Head of caudate nucleus (tissue), 42 donors: ENCODE data around the gene CDK5RAP2.
"Not testable (repeated sequence)": the region's sequence is repeated elsewhere in the genome, so short reads cannot be mapped to it uniquely, and the experiment has no call there.

Experiments
- DNase-seq, 42 donors: peaks; one replicate each; pipeline versions ENCODE4 v3.0.0 to v3.0.0-alpha.2; 2020 to 2021; ENCODE audit warnings: mixed read lengths in 7 of 42
- intact Hi-C: fragments of 100-400 bp; cut with DNase I; formaldehyde crosslinking; loops from one replicate; pipeline ENCODE4 v1.15.0; 2022

CDK5RAP2 gene

GRCh38 chr9:120556775-120557174, 23.2 kb downstream of the CDK5RAP2 start:
- intact Hi-C loops: no loop called here
- DNase-seq: no peak

GRCh38 chr9:120555839-120556238, 24.1 kb downstream of the CDK5RAP2 start:
- no peak for DNase-seq
- intact Hi-C loops: no loop called here

GRCh38 chr9:120552210-120552704, 27.7 kb downstream of the CDK5RAP2 start:
- DNase-seq, intact Hi-C loops: not testable (repeated sequence)

- intact Hi-C loops: no loop called here
- peak in 1 of 42 donors; percentile 2 for DNase-seq
These were observed 34.0 kb downstream of the CDK5RAP2 start for GRCh38 chr9:120545701-120546550.

GRCh38 chr9:120544441-120544840, 35.5 kb downstream of the CDK5RAP2 start:
- intact Hi-C loops: no loop called here
- DNase-seq: no peak

GRCh38 chr9:120542701-120543490, 37.1 kb downstream of the CDK5RAP2 start:
- DNase-seq: no peak
- intact Hi-C loops: no loop called here

- intact Hi-C loops: no loop called here
- DNase-seq: no peak
These were observed 38.0 kb downstream of the CDK5RAP2 start for GRCh38 chr9:120541921-120542320.

- intact Hi-C loops: no loop called here
These were observed 40.0 kb downstream of the CDK5RAP2 start for GRCh38 chr9:120539951-120540350.

GRCh38 chr9:120538339-120538738, 41.6 kb downstream of the CDK5RAP2 start:
- intact Hi-C loops: no loop called here
- peak in 1 of 42 donors; percentile 59 for DNase-seq

More at GRCh38 chr9:120539951-120540350, 40.0 kb downstream of the CDK5RAP2 start:
- no peak for DNase-seq

GRCh38 chr9:120536949-120537640, 42.9 kb downstream of the CDK5RAP2 start:
- no peak for DNase-seq
- intact Hi-C loops: no loop called here

- intact Hi-C loops: no loop called here
- DNase-seq: no peak
These were observed 43.9 kb downstream of the CDK5RAP2 start for GRCh38 chr9:120536094-120536493.

GRCh38 chr9:120534266-120534665, 45.7 kb downstream of the CDK5RAP2 start:
- intact Hi-C loops: no loop called here
- no peak for DNase-seq

GRCh38 chr9:120532891-120533290, 47.1 kb downstream of the CDK5RAP2 start:
- DNase-seq: no peak
- intact Hi-C loops: no loop called here

GRCh38 chr9:120532475-120532874, 47.5 kb downstream of the CDK5RAP2 start:
- intact Hi-C loops: no loop called here
- no peak for DNase-seq

- intact Hi-C loops: no loop called here
- peak in 29 of 42 donors; percentile 15 to 78 (median 44) for DNase-seq
These were observed 48.2 kb downstream of the CDK5RAP2 start for GRCh38 chr9:120531683-120532300.

- DNase-seq, intact Hi-C loops: not testable (repeated sequence)
These were observed 49.6 kb downstream of the CDK5RAP2 start for GRCh38 chr9:120530220-120530832.

- DNase-seq: no peak
- intact Hi-C loops: no loop called here
These were observed 51.1 kb downstream of the CDK5RAP2 start for GRCh38 chr9:120528829-120529228.

GRCh38 chr9:120528327-120528726, 51.6 kb downstream of the CDK5RAP2 start:
- DNase-seq: no peak
- intact Hi-C loops: no loop called here

GRCh38 chr9:120526534-120526933, 53.4 kb downstream of the CDK5RAP2 start:
- intact Hi-C loops: no loop called here

More at GRCh38 chr9:120526534-120526933, 53.4 kb downstream of the CDK5RAP2 start:
- DNase-seq: no peak
